Measurements from ENCODE around the gene RASSF10.

Gene RASSF10

GRCh38 chr11:12994476-12994875, 14.6 kb upstream of the RASSF10 start:
- DNase-seq (ENCODE audit: low spot score) = no peak

DNA sequence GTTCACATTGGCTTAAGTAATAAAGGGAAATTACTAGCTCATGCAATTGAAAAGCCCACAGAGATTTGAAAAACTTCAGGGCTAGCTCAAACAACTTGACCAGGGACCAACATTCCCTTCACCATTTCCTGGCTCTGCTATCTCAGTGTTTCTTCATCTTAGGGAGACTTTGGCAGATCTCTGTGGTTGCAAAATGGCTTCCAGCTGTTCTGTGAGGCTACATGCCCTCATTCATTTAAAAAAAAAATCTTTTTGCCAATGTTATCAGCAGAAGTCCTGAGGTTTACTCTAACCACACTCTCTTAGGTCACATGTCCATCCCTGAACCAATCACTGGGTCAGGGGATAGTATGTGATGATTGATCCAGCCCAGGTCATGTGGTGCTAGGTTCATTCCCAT, 13.9 kb upstream of the RASSF10 start:
- no peak for DNase-seq (ENCODE audit: low spot score)

- DNase-seq (ENCODE audit: low spot score) = no peak
Measured at GRCh38 chr11:12995823-12996222, 13.3 kb upstream of the RASSF10 start.

DNA sequence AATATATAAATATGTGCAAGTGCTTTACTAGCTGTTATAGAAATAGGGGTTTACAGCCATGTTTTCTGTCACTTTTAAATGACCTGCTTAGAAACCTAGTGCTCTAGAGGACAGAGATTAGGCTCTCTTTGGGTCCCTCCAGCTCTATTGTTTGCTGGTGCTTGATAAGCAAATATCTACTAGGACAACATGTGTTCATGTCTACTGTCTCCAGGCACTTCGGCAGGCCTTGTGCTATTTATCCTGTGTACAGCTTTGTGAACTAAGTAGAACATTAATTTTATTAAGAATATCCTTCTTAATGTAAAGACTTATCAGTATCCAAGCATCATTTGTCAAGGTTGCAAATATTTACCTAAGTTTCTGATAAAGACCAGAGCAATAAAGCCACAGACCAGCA, 11.9 kb upstream of the RASSF10 start:
- DNase-seq (ENCODE audit: low spot score) = no peak

DNA sequence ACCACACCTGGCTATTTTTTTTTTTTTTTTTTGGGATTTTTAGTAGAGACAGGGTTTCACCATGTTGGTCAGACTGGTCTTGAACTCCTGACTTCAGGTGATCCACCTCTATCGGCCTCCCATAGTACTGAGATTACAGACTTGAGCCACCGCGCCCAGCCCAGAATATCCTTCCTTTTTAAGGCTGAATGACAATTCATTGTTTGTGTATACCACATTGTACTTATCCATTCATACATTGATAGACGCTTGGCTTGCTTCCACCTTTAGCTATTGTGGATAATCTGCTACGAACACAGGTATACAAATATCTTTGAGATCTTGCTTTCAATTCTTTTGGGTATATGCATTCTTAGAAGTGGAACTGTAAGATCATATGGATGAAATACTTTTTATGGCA, 10.8 kb upstream of the RASSF10 start:
- no peak for DNase-seq (ENCODE audit: low spot score)

GRCh38 chr11:12999597-12999996, 9.5 kb upstream of the RASSF10 start:
- no peak for DNase-seq (ENCODE audit: low spot score)

- DNase-seq (ENCODE audit: low spot score) = no peak
Measured at GRCh38 chr11:13000116-13000515, 9.0 kb upstream of the RASSF10 start.

DNA sequence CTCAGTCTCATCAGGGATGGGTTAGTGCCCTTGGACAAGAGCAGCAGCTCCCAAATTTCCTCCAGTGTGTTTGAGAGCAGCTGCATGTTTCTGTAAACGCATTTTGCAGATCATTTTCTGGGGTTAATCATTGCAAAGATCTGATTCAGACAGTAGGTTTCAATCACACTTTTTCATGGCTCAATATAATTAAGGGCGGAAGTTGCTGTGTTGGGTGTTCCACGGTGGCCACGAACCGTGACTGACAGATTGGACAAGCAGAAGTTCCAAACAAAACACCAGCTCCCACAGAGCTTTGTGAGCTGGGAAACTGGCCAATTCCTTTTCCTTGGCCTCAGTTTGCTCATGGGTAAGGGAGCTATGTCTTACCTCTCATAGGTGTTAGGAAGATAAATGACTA, 8.4 kb upstream of the RASSF10 start:
- no peak for DNase-seq (ENCODE audit: low spot score)

DNA sequence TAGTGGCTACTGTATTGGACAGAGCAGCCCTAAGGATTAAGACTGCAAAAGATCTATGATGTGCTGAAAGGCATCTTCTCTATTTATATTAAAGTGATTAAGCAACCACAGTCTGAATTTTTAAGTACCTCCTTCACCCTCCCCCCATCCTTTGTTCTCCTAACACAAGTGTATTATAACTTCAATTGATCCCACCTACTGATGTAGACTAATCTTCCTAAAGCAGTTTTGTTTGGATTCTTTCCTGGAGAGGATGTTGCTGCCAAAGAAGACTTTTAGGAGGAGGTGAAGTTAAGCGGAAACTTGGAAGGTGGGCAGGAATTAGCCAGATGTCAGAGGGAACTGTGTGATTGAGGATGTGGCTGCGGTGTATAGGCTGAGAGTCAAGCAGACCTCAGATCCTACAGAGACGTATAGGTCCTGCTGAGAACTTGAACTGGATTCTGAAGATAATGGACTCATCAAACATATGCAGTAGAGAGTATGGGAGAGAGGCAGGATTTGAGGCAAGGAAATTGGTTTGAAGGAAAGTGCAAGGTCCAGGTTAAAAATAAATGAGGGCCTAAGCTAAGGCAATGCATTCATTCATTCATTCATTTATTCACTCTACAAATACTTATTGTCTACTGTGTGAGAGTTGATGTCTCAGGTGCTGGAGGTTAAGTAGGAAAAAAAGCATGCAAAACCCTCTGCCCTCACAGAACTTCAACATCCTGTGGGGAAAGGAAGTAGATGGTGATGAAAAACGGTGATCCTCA, 5.2 kb upstream of the RASSF10 start:
- no peak for DNase-seq (ENCODE audit: low spot score)

DNA sequence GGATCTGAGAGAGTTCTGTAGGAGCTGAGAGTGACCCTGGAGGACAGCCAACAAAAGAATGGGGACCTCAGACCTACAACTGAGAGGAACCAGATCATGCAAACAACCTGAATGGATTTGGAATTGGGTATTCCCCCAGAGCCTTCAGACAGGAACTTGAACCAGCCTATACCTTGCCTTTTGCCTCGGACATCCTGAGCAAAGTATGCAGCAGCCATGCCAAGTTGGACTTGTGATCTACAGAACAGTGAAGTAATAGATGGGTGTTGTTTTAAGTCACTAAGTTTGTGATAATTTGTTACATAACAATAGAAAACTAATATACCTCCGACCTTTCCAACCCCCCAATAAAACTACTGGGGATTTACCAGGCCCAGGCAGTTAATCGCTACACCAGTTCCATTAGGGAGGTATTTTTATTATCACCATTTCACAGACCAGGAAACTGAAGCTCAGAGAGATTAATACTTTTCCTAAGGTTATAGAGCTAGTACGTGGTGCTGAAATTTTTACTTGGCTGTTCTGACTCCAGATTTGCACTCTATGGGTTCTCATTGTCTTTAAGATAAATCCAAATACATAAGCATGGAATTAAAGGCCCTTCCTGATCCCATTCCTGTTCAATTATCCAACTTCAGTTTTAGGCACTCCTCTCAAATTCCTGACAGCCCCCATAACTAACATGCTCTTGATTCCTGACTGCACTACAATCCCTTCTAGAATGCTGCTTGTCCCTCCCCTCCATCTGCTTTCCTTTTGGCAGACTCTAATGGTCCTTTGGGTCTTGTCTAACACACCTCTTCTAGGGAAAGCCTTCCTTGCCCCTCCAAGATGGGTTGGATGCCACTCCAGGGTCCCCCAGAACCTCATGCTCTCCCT, 1.7 kb upstream of the RASSF10 start:
- DNase-seq (ENCODE audit: low spot score) = no peak

DNA sequence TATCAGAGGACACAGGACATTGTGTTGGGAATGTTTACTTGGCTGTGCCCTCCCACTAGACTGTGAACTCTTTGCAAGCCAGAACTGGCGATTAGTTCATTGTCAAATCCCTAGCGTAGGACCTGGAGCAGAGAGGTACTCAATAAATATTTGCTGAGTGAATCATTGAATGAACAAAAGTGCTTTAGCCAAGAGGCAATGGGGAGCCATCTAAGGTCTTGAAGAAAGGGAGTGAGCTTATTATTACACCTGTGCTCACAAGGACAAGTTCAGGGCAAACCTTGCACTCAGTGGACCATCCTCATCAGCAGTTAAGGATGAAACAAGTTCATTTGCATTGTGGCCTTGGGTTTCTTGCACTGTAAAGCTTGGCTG, 1.1 kb upstream of the RASSF10 start:
- no peak for DNase-seq (ENCODE audit: low spot score)

- no peak for DNase-seq (ENCODE audit: low spot score)
Measured at GRCh38 chr11:13009476-13009920, 382 bp downstream of the RASSF10 start.

- no peak for DNase-seq (ENCODE audit: low spot score)
Measured at GRCh38 chr11:13009921-13010748, 1.0 kb downstream of the RASSF10 start.

- no peak for DNase-seq (ENCODE audit: low spot score)
Measured at GRCh38 chr11:13010749-13011465, 1.8 kb downstream of the RASSF10 start.

GRCh38 chr11:13011466-13012055, 2.4 kb downstream of the RASSF10 start:
- no peak for DNase-seq (ENCODE audit: low spot score)

GRCh38 chr11:13012056-13012661, 3.0 kb downstream of the RASSF10 start:
- no peak for DNase-seq (ENCODE audit: low spot score)

DNA sequence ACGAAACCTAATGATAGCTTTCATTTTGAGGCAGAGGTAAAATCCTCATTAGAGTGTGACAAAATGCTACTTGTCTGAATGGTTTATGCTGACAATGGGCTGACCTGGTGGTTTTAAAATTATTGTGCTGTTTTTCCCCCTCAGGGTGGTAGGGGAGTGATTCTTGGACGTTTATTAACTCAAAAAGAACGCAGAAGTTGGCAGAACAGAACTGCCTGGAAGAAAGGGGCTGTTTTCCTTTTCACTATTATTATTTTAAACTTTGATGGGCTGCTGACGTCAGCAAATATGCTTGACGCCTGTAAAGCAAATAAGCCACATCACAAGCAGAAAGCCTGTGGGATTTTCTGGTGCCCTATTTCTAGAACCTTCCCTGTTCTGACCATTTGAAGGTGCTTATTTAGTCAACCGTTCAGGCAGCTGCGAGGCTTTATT, 4.0 kb downstream of the RASSF10 start:
- no peak for DNase-seq (ENCODE audit: low spot score)

DNA sequence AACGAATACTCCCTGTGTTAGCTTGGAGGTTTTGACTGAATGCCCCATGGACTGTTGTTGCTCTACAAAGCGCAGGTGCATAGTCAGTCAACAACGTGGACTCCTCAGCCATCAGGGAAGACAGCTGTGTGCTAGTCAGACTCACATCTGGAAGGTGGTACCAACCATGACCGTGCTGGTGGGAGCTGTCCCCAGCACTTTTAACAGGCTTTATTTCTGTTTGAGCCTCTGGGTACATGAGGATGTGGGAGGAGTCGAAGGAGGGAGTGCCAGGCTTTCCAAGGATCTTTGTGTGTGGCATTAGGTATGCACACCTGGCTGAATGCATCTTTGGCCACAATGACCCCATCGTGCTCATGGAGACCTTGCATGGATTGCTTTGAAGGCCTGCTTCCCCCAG, 6.6 kb downstream of the RASSF10 start:
- DNase-seq (ENCODE audit: low spot score) = no peak

DNA sequence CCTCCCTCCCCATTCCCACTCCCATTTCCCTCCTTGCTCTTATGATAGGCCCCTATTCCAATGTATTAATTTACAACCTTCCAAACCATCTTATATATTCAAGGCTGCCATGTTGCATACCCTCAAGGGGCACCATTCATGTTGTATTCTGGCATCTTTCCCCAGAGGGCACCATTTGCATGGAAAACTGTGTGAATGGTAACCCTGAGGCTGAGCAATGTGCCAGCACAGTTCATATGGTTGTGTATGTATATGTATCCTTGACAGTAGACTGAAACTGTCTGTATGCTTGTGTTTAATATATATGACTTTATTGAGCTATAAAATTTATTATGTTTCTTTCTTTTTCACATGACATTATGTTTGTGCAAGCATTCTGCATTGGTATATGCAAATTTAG, 7.3 kb downstream of the RASSF10 start:
- DNase-seq (ENCODE audit: low spot score) = no peak

GRCh38 chr11:13019313-13019712, 10.2 kb downstream of the RASSF10 start:
- no peak for DNase-seq (ENCODE audit: low spot score)

DNA sequence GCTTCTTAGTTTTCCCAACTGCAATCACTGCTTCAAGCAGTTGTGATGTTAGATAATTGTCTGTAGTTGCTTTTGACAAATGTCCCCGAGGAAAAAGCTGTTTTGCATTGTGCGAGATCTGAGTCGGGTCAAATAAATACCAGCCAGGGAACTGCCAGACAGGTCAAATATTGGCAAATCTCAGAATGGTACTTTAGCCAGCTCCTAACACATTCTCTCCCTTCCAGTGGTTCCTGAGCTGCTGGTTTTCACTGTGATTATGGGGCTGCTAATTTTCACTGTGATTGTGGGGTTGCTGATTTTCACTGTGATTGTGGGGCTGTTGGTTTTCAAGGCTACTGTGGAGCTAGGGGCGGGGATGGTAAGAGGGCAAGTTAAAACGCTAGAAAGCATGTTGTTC, 14.3 kb downstream of the RASSF10 start:
- no peak for DNase-seq (ENCODE audit: low spot score)
